Testis (tissue), 5 donors: ENCODE measurements around the gene DEFB131B. TPM values are rescaled to one million over a fixed set of nuclear protein-coding genes. Genes with fewer than 3 reads are reported as not detected.
"Not testable (repeated sequence)": the region's sequence is repeated elsewhere in the genome, so short reads cannot be mapped to it uniquely, and the experiment has no call there.

ENCODE experiments used
- DNase-seq: peaks from one replicate; pipeline ENCODE4 v3.0.0-alpha.2; 2019
- H3K27ac ChIP-seq, 2 donors: fragments of 200-600 bp; sonication (generic); one replicate each; pipeline ENCODE4 v1.5.1; 2019
- H3K27me3 ChIP-seq: fragments of 200-600 bp; sonication (generic); one replicate; pipeline ENCODE4 v1.5.1; 2019
- H3K36me3 ChIP-seq: fragments of 200-600 bp; sonication (generic); one replicate; pipeline ENCODE4 v1.5.1; 2017; ENCODE audit warnings: low read depth; ENCODE audit errors: missing control alignments
- H3K4me1 ChIP-seq: fragments of 200-600 bp; sonication (generic); one replicate; pipeline ENCODE4 v1.5.1; 2019
- H3K4me3 ChIP-seq, 2 donors: fragments of 200-600 bp; sonication (generic); one replicate each; pipeline ENCODE4 v1.5.1; 2017 to 2019
- H3K9me3 ChIP-seq: fragments of 200-600 bp; sonication (generic); one replicate; pipeline ENCODE4 v1.5.1; 2017
- CTCF ChIP-seq, 3 experiments: fragments of 450-650 bp in 2 of 3; fragments of 200-600 bp in 1 of 3; sonication (generic) in 1 of 3; IDR thresholded peaks; one replicate each; pipeline ENCODE4 v1.5.1; 2016 to 2019; ENCODE audit warnings: antibody characterized with exemption in 3 of 3, mild to moderate bottlenecking in 2 of 3, moderate library complexity in 1 of 3
- POLR2A ChIP-seq: fragments of 450-650 bp; IDR thresholded peaks from one replicate; pipeline ENCODE4 v1.6.1; 2017; ENCODE audit warnings: antibody characterized with exemption, mild to moderate bottlenecking, moderate library complexity
- WGBS, 2 donors: methylation state at CpG; one replicate each; pipeline ENCODE4 v1.1.5; 2018; 5-methylcytosine and 5-hydroxymethylcytosine counted together
- intact Hi-C: fragments of 100-400 bp; cut with DNase I; formaldehyde crosslinking; loops from one replicate; pipeline ENCODE4 v1.15.1; 2023; ENCODE audit warnings: low total_unique reads
- long read RNA-seq, 2 donors: transcript quantifications; one replicate each; lab custom pipeline, GENCODE V29; 2026
- polyA plus RNA-seq: library from polyadenylated mRNA; stranded (reverse); fragments of 350-450 nt; fragmentation: Illumina TruSeq; extraction: RNeasy Lipid Tissue Mini Kit (QIAGEN cat#74804); gene quantifications from one replicate; pipeline ENCODE4 v1.2.3, GENCODE V29; 2014; ENCODE audit warnings: low read depth, low replicate concordance; ENCODE audit not compliant: insufficient read depth
- total RNA-seq, 2 donors: library from RNA; depleted of rRNA; stranded (reverse); fragments of >200 nt; gene quantifications; one replicate each; pipeline ENCODE4 v1.2.3, GENCODE V29; 2016

DEFB131B gene
- total RNA-seq (not detected), polyA plus RNA-seq (not detected)
- long read RNA-seq, donor 1: 0 reads
- long read RNA-seq, donor 2: 0 reads

- H3K27ac ChIP-seq, H3K36me3 ChIP-seq, H3K4me1 ChIP-seq, H3K4me3 ChIP-seq, H3K27me3 ChIP-seq, intact Hi-C loops, DNase-seq, H3K9me3 ChIP-seq: not testable (repeated sequence)
- WGBS, 2 donors: 90 to 93% methylated on average over 1 of the region's 1 CpG
Observed at GRCh38 chr11:71878059-71878458, at the start of gene DEFB131B. Gene DEFB131B, plus strand, starts transcription at chr11:71878453. Its CDS starts 0 bp downstream, at chr11:71878453.

DNA sequence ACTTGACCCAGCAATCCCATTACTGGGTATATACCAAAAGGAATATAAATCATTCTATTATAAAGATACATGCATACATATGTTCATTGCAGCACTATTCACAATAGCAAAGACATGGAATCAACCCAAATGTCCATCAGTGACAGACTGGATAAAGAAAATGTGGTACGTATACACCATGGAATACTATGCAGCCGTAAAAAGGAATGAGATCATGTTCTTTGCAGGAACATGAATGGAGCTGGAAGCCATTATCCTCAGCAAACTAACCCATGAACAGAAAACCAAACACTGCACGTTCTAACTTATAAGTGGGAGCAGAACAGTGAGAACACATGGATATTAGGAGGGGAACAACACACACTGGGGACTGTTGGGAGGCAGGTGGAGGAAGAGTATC lies 49.0 kb upstream of the DEFB131B start:
- H3K9me3 ChIP-seq, H3K27me3 ChIP-seq, H3K4me1 ChIP-seq, H3K36me3 ChIP-seq, H3K27ac ChIP-seq, intact Hi-C loops, DNase-seq, H3K4me3 ChIP-seq: not testable (repeated sequence)
- 93 to 96% methylated on average over 3 of the region's 3 CpGs for WGBS, 2 donors

GRCh38 chr11:71829686-71830085 lies 48.6 kb upstream of the DEFB131B start:
- H3K36me3 ChIP-seq, intact Hi-C loops, H3K27me3 ChIP-seq, H3K27ac ChIP-seq, H3K4me1 ChIP-seq, H3K4me3 ChIP-seq, DNase-seq, H3K9me3 ChIP-seq: not testable (repeated sequence)
- WGBS, 2 donors: 88 to 95% methylated on average over 3 of the region's 3 CpGs

- H3K9me3 ChIP-seq, H3K27me3 ChIP-seq, intact Hi-C loops, H3K27ac ChIP-seq, H3K4me3 ChIP-seq, H3K36me3 ChIP-seq, DNase-seq, H3K4me1 ChIP-seq: not testable (repeated sequence)
- 0 to 39% methylated on average over 1 of the region's 1 CpG for WGBS, 2 donors
Observed at GRCh38 chr11:71832811-71833210, 45.4 kb upstream of the DEFB131B start, which contains the start of gene DEFB108B. Gene DEFB108B, plus strand, starts transcription at chr11:71833200. Its CDS starts 0 bp downstream, at chr11:71833200.

- DNase-seq, H3K4me1 ChIP-seq, H3K4me3 ChIP-seq, H3K9me3 ChIP-seq, H3K36me3 ChIP-seq, H3K27ac ChIP-seq, H3K27me3 ChIP-seq, intact Hi-C loops: not testable (repeated sequence)
- 56 to 70% methylated on average over 6 of the region's 6 CpGs for WGBS, 2 donors
Observed at GRCh38 chr11:71842720-71843119, 35.5 kb upstream of the DEFB131B start.

DNA sequence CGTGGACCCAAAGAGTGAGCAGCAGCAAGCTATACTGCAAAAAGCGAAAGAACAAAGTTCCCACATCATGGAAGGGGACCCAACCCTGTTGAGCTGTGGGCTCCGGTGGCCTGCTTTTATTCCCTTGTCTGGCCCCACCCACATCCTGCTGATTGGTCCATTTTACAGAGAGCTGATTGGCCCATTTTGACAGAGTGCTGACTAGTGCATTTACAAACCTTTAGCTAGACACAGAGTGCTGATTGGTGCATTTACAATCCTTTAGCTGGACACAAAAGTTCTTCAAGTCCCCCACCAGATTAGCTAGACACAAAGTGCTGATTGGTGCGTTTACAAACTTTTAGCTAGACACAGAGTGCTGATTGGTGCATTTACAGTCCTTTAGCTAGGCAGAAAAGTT lies 34.9 kb upstream of the DEFB131B start:
- intact Hi-C loops, H3K27ac ChIP-seq, H3K9me3 ChIP-seq, H3K27me3 ChIP-seq, H3K36me3 ChIP-seq, H3K4me1 ChIP-seq, DNase-seq, H3K4me3 ChIP-seq: not testable (repeated sequence)
- WGBS, 2 donors: 64 to 87% methylated on average over 4 of the region's 4 CpGs

DNA sequence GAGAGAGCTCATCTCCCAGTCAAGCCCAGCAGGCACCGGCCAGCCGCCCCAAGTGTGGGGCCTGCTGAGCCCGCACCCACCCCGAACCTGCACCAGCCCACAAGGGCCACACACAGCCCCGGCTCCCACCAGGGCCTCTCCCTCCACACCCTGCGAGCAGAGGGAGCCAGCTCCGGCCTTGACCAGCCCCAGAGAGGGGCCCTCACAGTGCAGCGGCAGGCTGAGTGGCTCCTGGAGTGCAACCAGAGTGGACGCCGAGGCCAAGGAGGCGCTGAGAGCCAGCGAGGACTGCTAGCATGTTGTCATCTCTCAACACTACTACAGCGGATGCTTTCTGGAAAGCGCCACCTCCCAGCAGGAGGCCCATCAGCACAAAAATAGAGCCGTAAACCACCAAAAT lies 34.4 kb upstream of the DEFB131B start:
- H3K27me3 ChIP-seq: no peaks in the 10 kb centered on the region
- no peak for DNase-seq
- no peak overlapping the region for H3K4me3 ChIP-seq
- no peak overlapping the region for H3K27ac ChIP-seq
- intact Hi-C loops: no loop called here
- WGBS, 2 donors: 65 to 76% methylated on average over 7 to 15 of the region's 15 CpGs
- no peaks in the 10 kb centered on the region for H3K9me3 ChIP-seq
- TF ChIP-seq CTCF (IDR thresholded peaks at IDR 0.05) (no peak), POLR2A (no peak)
- no peaks in the 10 kb centered on the region for H3K36me3 ChIP-seq
- H3K4me1 ChIP-seq: no peaks in the 10 kb centered on the region

DNA sequence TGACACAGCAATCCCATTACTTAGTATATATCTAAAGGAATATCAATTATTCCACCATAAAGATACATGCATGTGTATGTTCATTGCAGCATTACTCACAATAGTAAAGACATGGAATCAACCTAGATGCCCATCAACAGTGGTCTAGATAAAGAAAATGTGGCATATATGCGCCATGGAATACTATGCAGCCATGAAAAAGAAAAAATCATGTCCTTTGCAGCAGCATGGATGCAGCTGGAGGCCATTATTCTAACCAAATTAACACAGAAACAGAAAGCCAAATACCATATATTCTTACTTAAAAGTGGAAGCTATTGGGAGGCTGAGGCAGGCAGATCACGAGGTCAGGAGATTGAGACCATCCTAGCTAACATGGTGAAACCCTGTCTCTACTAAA lies 24.4 kb upstream of the DEFB131B start:
- intact Hi-C loops: not testable (repeated sequence)

GRCh38 chr11:71855880-71856279 lies 22.4 kb upstream of the DEFB131B start:
- H3K4me1 ChIP-seq, intact Hi-C loops, H3K36me3 ChIP-seq, H3K27me3 ChIP-seq, H3K9me3 ChIP-seq, DNase-seq, H3K4me3 ChIP-seq, H3K27ac ChIP-seq: not testable (repeated sequence)
- 43 to 48% methylated on average over 2 of the region's 2 CpGs for WGBS, 2 donors

More for the DNA sequence above, 24.4 kb upstream of the DEFB131B start:
- WGBS, 2 donors: 94% methylated on average over 2 of the region's 2 CpGs
- not testable (repeated sequence) for H3K36me3 ChIP-seq, DNase-seq, H3K27ac ChIP-seq, H3K4me3 ChIP-seq, H3K9me3 ChIP-seq, H3K4me1 ChIP-seq, H3K27me3 ChIP-seq

GRCh38 chr11:71860835-71861234 lies 17.4 kb upstream of the DEFB131B start:
- DNase-seq, intact Hi-C loops, H3K4me3 ChIP-seq, H3K27me3 ChIP-seq, H3K9me3 ChIP-seq, H3K4me1 ChIP-seq, H3K36me3 ChIP-seq, H3K27ac ChIP-seq: not testable (repeated sequence)
- WGBS, 2 donors: 79 to 88% methylated on average over 3 of the region's 3 CpGs
